T-helper 2 cell (primary cell): ENCODE measurements around the gene DBH.
"Not testable (repeated sequence)": the region's sequence is repeated elsewhere in the genome, so short reads cannot be mapped to it uniquely, and the experiment has no call there.

Experiments
- DNase-seq, 5 experiments: peaks; one replicate each; pipeline versions ENCODE4 v3.0.0 to v3.0.0-alpha.2; 2012 to 2022

The DBH gene

GRCh38 chr9:133667759-133668450, 31.7 kb downstream of the DBH start:
- DNase-seq: peak in 1 of 5 experiments; percentile 12

- no peak for DNase-seq
Observed at GRCh38 chr9:133669182-133669801, 33.1 kb downstream of the DBH start.

GRCh38 chr9:133670466-133670865, 34.3 kb downstream of the DBH start:
- no peak for DNase-seq

GRCh38 chr9:133671371-133671770, 35.2 kb downstream of the DBH start:
- DNase-seq: no peak

- no peak for DNase-seq
Observed at GRCh38 chr9:133672503-133673257, 36.5 kb downstream of the DBH start.

- no peak for DNase-seq
Observed at GRCh38 chr9:133673258-133673655, 37.1 kb downstream of the DBH start.

- DNase-seq: no peak
Observed at GRCh38 chr9:133674091-133674490, 37.9 kb downstream of the DBH start.

- not testable (repeated sequence) for DNase-seq
Observed at GRCh38 chr9:133675796-133676195, 39.6 kb downstream of the DBH start.

- no peak for DNase-seq
Observed at GRCh38 chr9:133676450-133676849, 40.3 kb downstream of the DBH start.

- peak in 4 of 5 experiments; percentile 10 to 96 (median 56) for DNase-seq
Observed at GRCh38 chr9:133677126-133678010, 41.2 kb downstream of the DBH start.

- no peak for DNase-seq
Observed at GRCh38 chr9:133679056-133679455, 42.9 kb downstream of the DBH start.

GRCh38 chr9:133679466-133680061, 43.4 kb downstream of the DBH start:
- DNase-seq: no peak

- no peak for DNase-seq
Observed at GRCh38 chr9:133680250-133680975, 44.2 kb downstream of the DBH start.

- no peak for DNase-seq
Observed at GRCh38 chr9:133680976-133681657, 45.0 kb downstream of the DBH start.

- no peak for DNase-seq
Observed at GRCh38 chr9:133681658-133682306, 45.6 kb downstream of the DBH start.

GRCh38 chr9:133682818-133683585, 46.8 kb downstream of the DBH start:
- DNase-seq: no peak

GRCh38 chr9:133683586-133684120, 47.5 kb downstream of the DBH start:
- DNase-seq: peak; percentile 21 to 82 (median 54)

GRCh38 chr9:133684121-133684935, 48.2 kb downstream of the DBH start:
- DNase-seq: no peak
